Right renal pelvis (tissue), 4 donors: ENCODE results near the gene ECHDC3. TPM values are rescaled to one million over a fixed set of nuclear protein-coding genes. Genes with fewer than 3 reads are reported as not detected.

Experiments used
- DNase-seq, 4 donors: peaks; one replicate each; pipeline ENCODE4 v3.0.0-alpha.2; 2013; ENCODE audit warnings: low read depth in 4 of 4, low spot score in 3 of 4, missing footprints in 1 of 4
- polyA plus RNA-seq, 4 donors: library from polyadenylated mRNA; unstranded; fragments of 120-200 nt; gene quantifications; one replicate each; pipeline ENCODE4 v1.2.1, GENCODE V29; 2013; ENCODE audit not compliant: insufficient read length in 4 of 4

ECHDC3 gene
- polyA plus RNA-seq, 4 donors = 9.4 to 18.9 (median 15.9) TPM

DNA sequence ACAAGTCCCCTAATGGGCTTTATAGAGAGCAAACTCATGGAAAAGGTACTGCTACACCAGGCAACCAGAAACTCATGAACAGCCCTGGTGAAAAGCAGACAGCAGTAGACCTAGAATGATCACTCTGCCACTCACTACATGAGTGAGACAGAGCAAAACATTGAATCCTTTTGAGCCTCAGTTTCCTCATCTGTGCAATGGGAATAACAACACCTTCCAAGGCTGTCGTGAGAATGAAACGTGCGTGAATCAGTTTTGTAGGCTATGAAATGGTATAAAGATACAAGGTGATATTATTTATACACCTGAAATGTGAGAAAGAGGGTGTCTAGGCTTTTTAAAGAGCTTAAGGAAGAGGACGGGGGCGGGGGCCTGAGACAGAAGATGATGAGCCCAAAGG, 66.6 kb downstream of the ECHDC3 start:
- no peak for DNase-seq

GRCh38 chr10:11810313-11810766, 68.2 kb downstream of the ECHDC3 start:
- DNase-seq = peak in 2 of 4 donors; percentile 59 to 69

DNA sequence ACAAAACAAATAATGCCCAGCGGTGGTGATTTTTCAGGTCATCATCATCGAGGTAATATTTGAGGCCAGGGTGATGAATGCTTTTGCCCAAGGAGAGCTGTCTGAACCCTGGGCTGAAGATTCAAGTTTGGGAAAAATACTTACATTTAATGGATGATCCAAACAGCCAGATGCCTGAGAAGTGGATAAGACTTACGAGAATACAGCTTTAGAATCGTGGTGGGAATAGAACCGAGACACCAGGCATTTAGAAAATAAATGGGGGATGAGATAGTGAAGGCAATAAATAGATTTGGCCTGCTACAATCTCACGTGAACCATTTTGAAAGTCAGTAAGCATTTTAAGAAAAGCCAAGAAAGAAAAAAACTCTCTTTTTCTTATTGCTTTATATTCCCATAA, 68.8 kb downstream of the ECHDC3 start:
- DNase-seq = no peak

DNA sequence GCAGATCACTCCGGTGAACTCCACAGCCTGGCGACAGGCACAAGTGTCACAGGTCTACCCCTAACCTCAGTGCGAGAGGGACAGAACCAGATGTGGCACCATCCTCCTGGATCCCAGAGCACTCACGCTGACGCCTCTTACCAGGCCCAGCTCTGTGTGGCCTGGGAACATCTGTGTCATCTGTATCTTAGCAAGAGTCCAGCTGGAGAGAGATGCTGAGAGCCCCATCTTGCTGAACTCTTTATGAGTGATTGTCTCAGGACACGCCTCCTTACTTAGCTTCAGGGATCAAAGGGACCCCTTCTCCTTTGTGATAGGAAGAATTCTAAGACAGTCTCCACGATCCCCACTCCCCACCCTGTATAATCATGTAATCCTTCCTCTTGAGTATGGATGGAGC, 71.0 kb downstream of the ECHDC3 start:
- no peak for DNase-seq

Other genes with a start within 250 kb of the ECHDC3 start
- 10 to 100 TPM; 27.2 to 34.1 (median 31.9) TPM for gene USP6NL, start 130.7 kb upstream of the ECHDC3 start, polyA plus RNA-seq
- 1 to 10 TPM; 5.1 to 6.6 (median 6.1) TPM for gene PROSER2, start 81.0 kb downstream of the ECHDC3 start, polyA plus RNA-seq